ENCODE data around the gene TAF3. TPM values are rescaled to one million over a fixed set of nuclear protein-coding genes. Genes with fewer than 3 reads are reported as not detected.
A peak's percentile ranks its signal among the peaks of the same experiment; 100 is the strongest.

TAF3 gene
- total RNA-seq, 2 experiments from 2014 or later, result 13.9 to 16.4 TPM

- peaks cover 16% of the 10 kb centered on the region for H3K9me3 Mint-ChIP-seq
- H3K27ac Mint-ChIP-seq, result no peak overlapping the region
- no peak overlapping the region for H3K4me3 Mint-ChIP-seq
- H3K4me1 Mint-ChIP-seq, result peaks cover 6% of the 10 kb centered on the region
- POLR2A ChIA-PET, result no interaction called here
- no peak for DNase-seq
- H3K27me3 Mint-ChIP-seq, result no peaks in the 10 kb centered on the region
- peaks cover 8% of the 10 kb centered on the region for H3K36me3 Mint-ChIP-seq (ENCODE audit: low read depth)
- CTCF ChIA-PET, result interaction anchor here (0.6 kb wide), 2 partner anchors 34 to 1403 kb away, joined by 3 read pairs; no protein-coding TSS in a partner anchor
These were observed 38.4 kb downstream of the TAF3 start for GRCh38 chr10:7856678-7857077.

- H3K4me1 Mint-ChIP-seq, result peaks cover 6% of the 10 kb centered on the region
- ChIA-PET CTCF (interaction anchor here (0.6 kb wide), 4 partner anchors 35 to 1402 kb away, joined by 3 to 4 read pairs (median 3); no protein-coding TSS in a partner anchor), POLR2A (interaction anchor here (0.6 kb wide), 1 partner anchor 23 kb away, joined by 3 read pairs; no protein-coding TSS in a partner anchor)
These were observed 39.0 kb downstream of the TAF3 start for GRCh38 chr10:7857262-7857661.

GRCh38 chr10:7861509-7862120, 43.3 kb downstream of the TAF3 start:
- Mint-ChIP-seq H3K27ac (no peak overlapping the region), H3K9me3 (peaks cover 29% of the 10 kb centered on the region), H3K36me3 (ENCODE audit: low read depth) (peaks cover 25% of the 10 kb centered on the region), H3K4me1 (peaks cover 6% of the 10 kb centered on the region), H3K4me3 (no peak overlapping the region), H3K27me3 (no peaks in the 10 kb centered on the region)
- ChIA-PET CTCF (interaction anchor here (0.6 kb wide), 1 partner anchor 354 kb away, joined by 3 read pairs; no protein-coding TSS in a partner anchor), POLR2A (no interaction called here)
- DNase-seq, result no peak

More at GRCh38 chr10:7857262-7857661, 39.0 kb downstream of the TAF3 start:
- no peak for DNase-seq
- Mint-ChIP-seq H3K36me3 (ENCODE audit: low read depth) (peaks cover 13% of the 10 kb centered on the region), H3K27me3 (no peaks in the 10 kb centered on the region), H3K4me3 (no peak overlapping the region), H3K9me3 (peaks cover 21% of the 10 kb centered on the region), H3K27ac (no peak overlapping the region)

- Mint-ChIP-seq H3K27me3 (no peaks in the 10 kb centered on the region), H3K36me3 (ENCODE audit: low read depth) (peaks cover 25% of the 10 kb centered on the region), H3K4me3 (no peak overlapping the region), H3K4me1 (peaks cover 4% of the 10 kb centered on the region), H3K9me3 (peaks cover 29% of the 10 kb centered on the region), H3K27ac (no peak overlapping the region)
- ChIA-PET CTCF (no interaction called here), POLR2A (no interaction called here)
- DNase-seq, result no peak
These were observed 43.8 kb downstream of the TAF3 start for GRCh38 chr10:7862121-7862514.

- no peaks in the 10 kb centered on the region for H3K27me3 Mint-ChIP-seq
- ChIA-PET POLR2A (no interaction called here), CTCF (interaction anchor here (0.7 kb wide), 1 partner anchor 350 kb away, joined by 3 read pairs; no protein-coding TSS in a partner anchor)
- H3K4me3 Mint-ChIP-seq, result no peak overlapping the region
- peaks cover 2% of the 10 kb centered on the region for H3K4me1 Mint-ChIP-seq
- no peak overlapping the region for H3K27ac Mint-ChIP-seq
- no peak for DNase-seq
- peaks cover 21% of the 10 kb centered on the region for H3K36me3 Mint-ChIP-seq (ENCODE audit: low read depth)
- H3K9me3 Mint-ChIP-seq, result peaks cover 18% of the 10 kb centered on the region
These were observed 47.9 kb downstream of the TAF3 start for GRCh38 chr10:7866176-7866575.

- CTCF ChIA-PET, result interaction anchor here (0.5 to 0.6 kb wide), 3 partner anchors 20 to 1329 kb away, joined by 3 read pairs; no protein-coding TSS in a partner anchor
- H3K9me3 Mint-ChIP-seq, result no peaks in the 10 kb centered on the region
- no peak for DNase-seq
- no peak overlapping the region for H3K27ac Mint-ChIP-seq
- POLR2A ChIA-PET, result no interaction called here
- no peaks in the 10 kb centered on the region for H3K36me3 Mint-ChIP-seq (ENCODE audit: low read depth)
- peaks cover 1% of the 10 kb centered on the region for H3K4me1 Mint-ChIP-seq
- H3K27me3 Mint-ChIP-seq, result no peaks in the 10 kb centered on the region
- peak overlapping the region; percentile 41 for H3K4me3 Mint-ChIP-seq
These were observed 53.7 kb downstream of the TAF3 start for GRCh38 chr10:7872041-7872442.

DNA sequence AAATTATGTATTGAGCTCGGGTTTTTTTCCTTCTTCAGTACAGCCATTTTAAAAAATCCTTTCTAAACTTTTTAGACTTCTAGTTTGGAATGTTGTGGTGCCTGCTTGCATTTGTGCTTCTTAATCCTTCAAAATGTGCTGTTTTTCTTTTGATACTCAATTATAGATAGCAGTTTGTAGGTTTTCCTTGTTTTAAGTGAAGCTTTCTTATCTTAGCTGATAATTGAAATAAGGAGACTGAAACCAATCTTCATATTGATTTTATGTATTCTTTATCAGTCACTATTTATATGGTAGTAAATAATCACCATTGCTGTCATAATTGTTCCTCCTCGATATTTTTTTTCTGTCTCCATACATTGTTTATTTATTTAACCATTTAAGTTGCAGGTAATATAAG, 56.6 kb downstream of the TAF3 start:
- H3K4me3 Mint-ChIP-seq, result no peak overlapping the region
- ChIA-PET POLR2A (interaction anchor here (0.6 kb wide), 1 partner anchor 512 kb away, joined by 3 read pairs; no protein-coding TSS in a partner anchor), CTCF (no interaction called here)
- H3K27me3 Mint-ChIP-seq, result no peaks in the 10 kb centered on the region
- H3K36me3 Mint-ChIP-seq (ENCODE audit: low read depth), result no peaks in the 10 kb centered on the region
- no peak for DNase-seq
- no peaks in the 10 kb centered on the region for H3K9me3 Mint-ChIP-seq
- no peak overlapping the region for H3K27ac Mint-ChIP-seq
- peaks cover 1% of the 10 kb centered on the region for H3K4me1 Mint-ChIP-seq

GRCh38 chr10:7876541-7877127, 58.3 kb downstream of the TAF3 start:
- CTCF ChIA-PET, result no interaction called here
- H3K36me3 Mint-ChIP-seq (ENCODE audit: low read depth), result peaks cover 2% of the 10 kb centered on the region

GRCh38 chr10:7881119-7881518, 62.8 kb downstream of the TAF3 start:
- Mint-ChIP-seq H3K4me1 (peaks cover 6% of the 10 kb centered on the region), H3K27me3 (no peaks in the 10 kb centered on the region), H3K36me3 (ENCODE audit: low read depth) (peaks cover 2% of the 10 kb centered on the region), H3K27ac (no peak overlapping the region), H3K4me3 (no peak overlapping the region), H3K9me3 (no peaks in the 10 kb centered on the region)
- ChIA-PET CTCF (interaction anchor here (0.6 kb wide), 1 partner anchor 410 kb away, joined by 4 read pairs; no protein-coding TSS in a partner anchor), POLR2A (no interaction called here)
- DNase-seq, result no peak

More at GRCh38 chr10:7876541-7877127, 58.3 kb downstream of the TAF3 start:
- H3K4me1 Mint-ChIP-seq, result peaks cover 6% of the 10 kb centered on the region
- POLR2A ChIA-PET, result no interaction called here
- no peaks in the 10 kb centered on the region for H3K9me3 Mint-ChIP-seq
- H3K27ac Mint-ChIP-seq, result no peak overlapping the region
- DNase-seq, result no peak
- no peak overlapping the region for H3K4me3 Mint-ChIP-seq
- H3K27me3 Mint-ChIP-seq, result no peaks in the 10 kb centered on the region

DNA sequence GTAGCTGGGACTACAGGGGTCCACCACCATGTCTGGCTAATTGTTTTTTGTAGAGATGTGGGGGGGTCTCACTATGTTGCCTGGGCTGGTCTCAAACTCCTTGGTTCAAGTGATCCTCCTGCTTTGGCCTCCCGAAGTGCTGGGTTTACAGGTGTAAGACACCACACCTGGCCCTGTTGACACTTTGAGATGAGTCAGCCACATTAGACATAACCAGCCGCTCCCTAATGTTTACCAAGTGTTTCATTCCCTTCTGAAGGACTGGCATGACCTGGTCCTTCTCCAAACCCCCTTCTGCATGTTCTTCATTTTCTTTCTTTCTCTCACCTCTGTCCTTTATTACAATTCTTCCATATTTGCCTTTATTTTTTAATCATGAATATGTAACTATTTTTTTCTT, 67.8 kb downstream of the TAF3 start:
- no peaks in the 10 kb centered on the region for H3K27me3 Mint-ChIP-seq
- no peak overlapping the region for H3K4me3 Mint-ChIP-seq
- ChIA-PET POLR2A (no interaction called here), CTCF (no interaction called here)
- no peaks in the 10 kb centered on the region for H3K9me3 Mint-ChIP-seq
- H3K4me1 Mint-ChIP-seq, result peaks cover 11% of the 10 kb centered on the region
- DNase-seq, result no peak
- H3K36me3 Mint-ChIP-seq (ENCODE audit: low read depth), result no peaks in the 10 kb centered on the region
- H3K27ac Mint-ChIP-seq, result no peak overlapping the region

DNA sequence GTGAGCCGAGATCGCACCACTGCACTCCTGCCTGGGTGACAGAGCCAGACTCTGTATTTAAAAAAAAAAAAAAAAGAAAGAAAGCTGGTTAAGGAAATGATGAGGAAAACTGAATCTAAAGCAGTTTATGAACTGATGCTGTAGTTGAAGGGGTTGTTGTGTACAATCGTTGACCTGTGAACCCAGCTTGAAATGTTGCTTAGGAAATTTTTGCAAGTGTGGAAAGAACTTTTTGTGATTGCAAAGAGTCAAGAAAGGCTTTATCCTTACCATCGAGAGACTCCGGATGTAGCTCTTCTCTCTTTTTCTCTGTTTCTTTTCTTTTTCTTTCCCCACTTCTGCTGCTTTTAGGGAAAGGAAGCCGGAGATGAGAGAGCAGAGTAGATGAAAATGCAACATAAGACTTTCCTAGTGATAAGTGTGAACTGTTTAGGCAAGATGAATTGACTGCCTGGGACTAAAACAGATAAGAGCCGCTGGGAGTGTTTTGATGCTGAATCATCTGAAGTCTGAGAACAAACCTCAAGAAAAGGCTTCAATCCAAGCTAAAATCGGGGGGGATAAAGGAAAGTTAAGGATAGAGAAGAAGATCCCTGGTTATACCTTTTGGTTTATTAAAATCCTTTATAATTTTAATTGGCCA, 69.0 kb downstream of the TAF3 start:
- peaks cover 9% of the 10 kb centered on the region for H3K4me1 Mint-ChIP-seq
- H3K36me3 Mint-ChIP-seq (ENCODE audit: low read depth), result no peaks in the 10 kb centered on the region
- H3K27me3 Mint-ChIP-seq, result no peaks in the 10 kb centered on the region
- DNase-seq, result no peak
- ChIA-PET POLR2A (no interaction called here), CTCF (no interaction called here)
- H3K27ac Mint-ChIP-seq, result no peak overlapping the region
- no peak overlapping the region for H3K4me3 Mint-ChIP-seq
- no peaks in the 10 kb centered on the region for H3K9me3 Mint-ChIP-seq

- peaks cover 9% of the 10 kb centered on the region for H3K4me1 Mint-ChIP-seq
- ChIA-PET CTCF (no interaction called here), POLR2A (no interaction called here)
- H3K4me3 Mint-ChIP-seq, result no peak overlapping the region
- no peaks in the 10 kb centered on the region for H3K27me3 Mint-ChIP-seq
- DNase-seq, result no peak
- H3K36me3 Mint-ChIP-seq (ENCODE audit: low read depth), result no peaks in the 10 kb centered on the region
- no peaks in the 10 kb centered on the region for H3K9me3 Mint-ChIP-seq
- no peak overlapping the region for H3K27ac Mint-ChIP-seq
These were observed 71.7 kb downstream of the TAF3 start for GRCh38 chr10:7889947-7890542.

DNA sequence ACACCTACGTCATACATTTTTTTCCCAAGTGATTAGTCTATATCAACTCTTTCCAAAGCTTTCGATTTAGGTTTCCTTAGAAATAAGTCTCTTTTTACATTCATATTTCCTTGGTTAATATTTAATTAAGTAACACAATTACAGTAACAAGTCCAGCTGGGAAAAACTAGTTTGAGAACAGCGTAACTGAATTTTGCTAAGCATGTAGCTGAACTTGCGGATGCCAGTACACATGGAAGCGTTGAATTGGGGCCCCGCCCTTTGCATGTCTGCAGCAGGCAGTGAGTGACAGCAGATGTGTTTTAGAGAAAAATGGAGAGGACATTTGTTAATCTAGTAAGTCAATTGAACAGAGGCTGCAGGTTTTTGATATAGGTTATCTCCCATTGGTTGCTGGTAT, 72.5 kb downstream of the TAF3 start:
- ChIA-PET POLR2A (no interaction called here), CTCF (no interaction called here)
- no peak for DNase-seq
- no peaks in the 10 kb centered on the region for H3K36me3 Mint-ChIP-seq (ENCODE audit: low read depth)
- H3K4me3 Mint-ChIP-seq, result no peak overlapping the region
- no peaks in the 10 kb centered on the region for H3K9me3 Mint-ChIP-seq
- H3K4me1 Mint-ChIP-seq, result peaks cover 9% of the 10 kb centered on the region
- no peak overlapping the region for H3K27ac Mint-ChIP-seq
- H3K27me3 Mint-ChIP-seq, result no peaks in the 10 kb centered on the region
